Small intestine (tissue), 7 donors: ENCODE measurements around the gene ANKRD23. TPM values are rescaled to one million over a fixed set of nuclear protein-coding genes. Genes with fewer than 3 reads are reported as not detected.

Source experiments
- DNase-seq, 2 donors: peaks; one replicate each; pipeline versions ENCODE4 v3.0.0 to v3.0.0-alpha.2; 2013
- FAIRE-seq: peaks from 2 replicates; lab custom pipeline; 2012; peaks lifted over from hg19 to GRCh38; lab: Jason Lieb, UNC
- H3K27ac ChIP-seq, 3 donors: one replicate each; pipeline ENCODE4 v1.5.1; 2013; ENCODE audit warnings: low read length in 2 of 3, mild to moderate bottlenecking in 2 of 3, control low read depth in 1 of 3, inconsistent platforms in 1 of 3, low read depth in 1 of 3, moderate library complexity in 1 of 3
- H3K27me3 ChIP-seq, 3 donors: one replicate each; pipeline ENCODE4 v1.6.1; 2013; ENCODE audit warnings: low read length in 3 of 3, inconsistent platforms in 1 of 3; ENCODE audit not compliant: control insufficient read depth in 3 of 3, insufficient read depth in 3 of 3
- H3K36me3 ChIP-seq, 3 donors: one replicate each; pipeline ENCODE4 v1.6.1; 2013; ENCODE audit warnings: low read length in 3 of 3, inconsistent platforms in 1 of 3, low read depth in 1 of 3, mild to moderate bottlenecking in 1 of 3, moderate library complexity in 1 of 3; ENCODE audit not compliant: control insufficient read depth in 3 of 3, insufficient read depth in 2 of 3
- H3K4me1 ChIP-seq, 3 donors: one replicate each; pipeline ENCODE4 v1.6.1; 2013; ENCODE audit warnings: low read length in 2 of 3, inconsistent platforms in 1 of 3, low read depth in 1 of 3, mild to moderate bottlenecking in 1 of 3, moderate library complexity in 1 of 3; ENCODE audit not compliant: control insufficient read depth in 3 of 3, insufficient read depth in 2 of 3
- H3K4me3 ChIP-seq, 3 donors: one replicate each; pipeline ENCODE4 v1.5.1; 2013; ENCODE audit warnings: low read length in 3 of 3, control low read depth in 1 of 3, inconsistent platforms in 1 of 3, low read depth in 1 of 3, mild to moderate bottlenecking in 1 of 3, moderate library complexity in 1 of 3
- H3K9me3 ChIP-seq, 2 donors: one replicate each; pipeline ENCODE4 v1.6.1; 2013; ENCODE audit warnings: low read depth in 1 of 2, low read length in 1 of 2; ENCODE audit not compliant: control insufficient read depth in 2 of 2, insufficient read depth in 1 of 2
- WGBS, 3 donors: extraction: QIAGEN DNeasy Blood & Tissue Kit; methylation state at CpG; one replicate each; pipeline ENCODE4 v1.1.7; 2013; 5-methylcytosine and 5-hydroxymethylcytosine counted together
- polyA plus RNA-seq, 4 donors: library from polyadenylated mRNA; stranded (reverse) in 3 of 4; unstranded in 1 of 4; fragments of 200-250 nt in 3 of 4; fragments of 120-200 nt in 1 of 4; gene quantifications; one replicate each; pipeline versions ENCODE4 v1.2.1 to v1.2.3, GENCODE V29; 2013
- donor health status: healthy with polysubstance abuse.
- donor health status: control.
- donor health status: control.
- donor health status: Bipolar disorder and iron deficiency.
- donor health status: healthy.

ANKRD23 gene
- polyA plus RNA-seq, 4 donors: 2.2 to 4.0 (median 3.2) TPM

DNA sequence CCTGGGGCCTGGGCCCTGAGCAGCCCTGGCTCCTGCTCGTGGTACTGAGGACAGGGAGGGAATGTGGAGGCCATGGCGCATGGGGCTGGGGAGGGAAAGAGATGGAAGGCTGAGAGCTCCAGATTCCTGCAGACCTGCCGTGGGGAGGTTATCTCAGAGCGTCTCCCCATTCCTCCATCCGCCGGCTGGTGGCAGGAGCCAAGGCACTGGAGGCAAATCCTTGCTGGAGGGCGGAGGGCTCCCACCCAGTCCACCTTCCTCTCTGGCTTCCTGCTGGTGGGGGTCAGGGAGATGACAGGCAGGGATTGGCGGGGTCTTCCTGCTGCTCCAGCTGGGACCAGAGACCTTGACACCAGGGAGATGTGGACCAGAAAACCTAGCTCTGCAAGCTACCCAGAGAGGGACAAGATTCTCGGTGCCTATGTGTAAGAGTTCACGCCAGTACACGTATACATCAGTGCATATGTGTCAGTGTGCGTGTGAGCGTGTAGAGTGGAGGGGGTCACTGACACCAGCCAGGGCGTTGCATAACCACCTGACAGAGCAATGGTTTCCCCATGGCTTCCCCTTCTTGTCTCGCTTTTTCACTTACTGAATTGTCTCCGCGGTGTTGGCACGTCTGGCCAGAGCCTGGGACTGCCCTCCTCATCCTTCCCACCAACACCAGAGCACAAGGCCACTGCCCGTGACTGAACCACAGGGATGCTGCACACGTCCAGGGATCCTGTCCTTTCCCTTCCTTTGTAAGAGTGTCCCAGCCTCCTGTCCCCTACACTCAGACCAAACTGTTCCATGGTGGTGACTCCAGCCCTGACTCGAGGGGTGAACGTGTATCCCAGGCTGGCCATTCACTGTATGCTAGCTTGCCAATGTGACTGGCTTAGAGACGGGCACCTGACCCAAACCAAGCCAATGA, 41.9 kb upstream of the ANKRD23 start:
- Histone ChIP-seq H3K27ac (peak overlapping the region in 1 of 3 donors; percentile 36), H3K4me1 (peaks cover 0 to 17% (median 0%) of the 10 kb centered on the region in 3 donors), H3K27me3 (no peaks in the 10 kb centered on the region), H3K4me3 (no peak overlapping the region), H3K36me3 (no peaks in the 10 kb centered on the region), H3K9me3 (no peaks in the 10 kb centered on the region)
- FAIRE-seq: no peak
- WGBS, 3 donors: 90 to 92% (median 90%) methylated on average over 23 of the region's 23 CpGs
- no peak for DNase-seq

DNA sequence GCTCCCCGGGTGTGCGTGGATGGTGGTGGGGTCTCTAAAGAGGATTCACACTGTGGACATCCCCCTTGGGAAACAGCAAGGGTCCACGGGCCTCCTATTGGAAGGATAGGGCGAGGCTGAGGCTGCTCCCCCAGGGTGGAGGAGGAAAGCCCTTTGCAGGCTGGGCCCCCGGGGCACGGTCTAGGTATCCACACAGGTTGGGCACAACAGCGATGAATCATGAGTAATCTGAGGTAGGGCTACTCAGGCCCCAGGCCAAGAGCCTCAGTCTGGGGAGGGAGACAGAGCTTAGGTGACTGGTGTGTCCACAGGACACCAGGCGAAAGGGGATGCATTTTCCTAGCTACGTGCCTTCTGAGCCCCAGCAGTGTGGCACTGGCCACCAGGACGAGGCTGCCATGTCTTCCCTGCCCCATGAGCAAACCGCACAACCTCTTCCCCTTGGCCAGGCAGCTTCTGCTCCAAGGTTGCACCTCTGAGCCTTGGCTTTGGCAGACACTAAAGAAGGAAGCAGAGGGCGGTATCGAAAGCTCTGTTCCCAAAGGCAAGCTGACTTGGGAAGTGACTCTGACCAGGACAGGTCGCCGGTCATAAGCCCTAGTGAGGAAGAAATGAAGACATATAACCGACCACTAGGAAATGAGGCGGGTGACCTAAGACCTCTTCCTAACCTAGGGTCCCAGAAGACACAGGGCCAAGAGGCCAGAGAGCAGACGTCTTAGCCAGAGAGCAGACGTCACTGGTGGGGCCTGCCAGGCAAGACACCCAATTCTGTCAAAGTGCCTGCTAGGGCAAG, 40.7 kb upstream of the ANKRD23 start:
- H3K27ac ChIP-seq: no peak overlapping the region

DNA sequence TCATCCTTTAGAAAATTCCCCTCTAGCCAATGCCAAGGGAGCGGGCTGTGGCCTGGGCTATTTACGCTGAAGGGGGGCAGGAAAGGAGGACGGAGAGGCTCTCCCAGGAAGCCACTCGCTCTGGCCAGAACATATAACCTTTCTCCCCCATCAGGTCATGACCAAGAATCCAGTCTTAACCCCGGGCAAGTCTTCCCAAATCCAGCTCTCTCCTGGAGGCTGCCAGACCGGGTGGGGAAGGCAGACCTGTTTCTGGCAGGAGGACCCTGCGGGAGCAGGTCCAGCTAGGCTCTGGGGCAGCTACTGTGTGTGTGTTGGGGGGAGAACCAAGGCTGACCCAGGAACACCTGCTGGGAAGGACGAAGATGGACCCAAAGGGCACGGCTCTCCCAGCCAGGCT, 39.5 kb upstream of the ANKRD23 start:
- FAIRE-seq: no peak
- 82 to 83% (median 83%) methylated on average over 8 to 9 of the region's 9 CpGs for WGBS, 3 donors
- H3K27ac ChIP-seq: no peak overlapping the region
- no peak for DNase-seq
- no peak overlapping the region for H3K4me3 ChIP-seq
- no peaks in the 10 kb centered on the region for H3K27me3 ChIP-seq
- peaks cover 0 to 11% (median 0%) of the 10 kb centered on the region in 3 donors for H3K4me1 ChIP-seq
- no peaks in the 10 kb centered on the region for H3K9me3 ChIP-seq
- no peaks in the 10 kb centered on the region for H3K36me3 ChIP-seq

More for the DNA sequence above, 40.7 kb upstream of the ANKRD23 start:
- FAIRE-seq (no peak), DNase-seq (no peak)
- no peaks in the 10 kb centered on the region for H3K27me3 ChIP-seq
- no peaks in the 10 kb centered on the region for H3K36me3 ChIP-seq
- no peaks in the 10 kb centered on the region for H3K9me3 ChIP-seq
- H3K4me3 ChIP-seq: no peak overlapping the region
- 87 to 92% (median 91%) methylated on average over 19 of the region's 19 CpGs for WGBS, 3 donors
- peaks cover 0 to 17% (median 0%) of the 10 kb centered on the region in 3 donors for H3K4me1 ChIP-seq

DNA sequence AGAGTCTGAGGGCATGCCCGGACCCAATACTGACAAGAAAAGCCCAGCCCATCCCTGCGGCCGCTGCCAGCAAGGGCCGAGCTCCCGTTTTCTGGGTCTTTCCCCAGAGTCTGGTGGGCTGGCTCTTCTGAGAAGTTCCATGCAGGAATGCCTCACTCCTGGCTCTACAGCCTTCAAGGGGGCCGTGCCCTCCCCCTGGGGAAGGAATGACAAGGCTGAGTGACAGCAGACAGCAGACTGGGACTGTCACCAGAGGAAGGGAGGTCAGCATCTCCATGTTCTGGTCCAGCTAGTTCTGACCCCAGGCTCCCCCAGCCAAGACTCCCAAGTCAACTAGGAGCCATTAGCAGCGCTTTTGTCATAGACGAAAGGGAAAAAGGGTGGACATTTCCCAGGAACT, 39.1 kb upstream of the ANKRD23 start:
- no peak for FAIRE-seq
- Histone ChIP-seq H3K36me3 (no peaks in the 10 kb centered on the region), H3K27ac (no peak overlapping the region), H3K9me3 (no peaks in the 10 kb centered on the region), H3K4me3 (no peak overlapping the region), H3K27me3 (no peaks in the 10 kb centered on the region), H3K4me1 (peaks cover 0 to 7% (median 0%) of the 10 kb centered on the region in 3 donors)
- 79 to 91% (median 89%) methylated on average over 8 of the region's 8 CpGs for WGBS, 3 donors
- DNase-seq: no peak

DNA sequence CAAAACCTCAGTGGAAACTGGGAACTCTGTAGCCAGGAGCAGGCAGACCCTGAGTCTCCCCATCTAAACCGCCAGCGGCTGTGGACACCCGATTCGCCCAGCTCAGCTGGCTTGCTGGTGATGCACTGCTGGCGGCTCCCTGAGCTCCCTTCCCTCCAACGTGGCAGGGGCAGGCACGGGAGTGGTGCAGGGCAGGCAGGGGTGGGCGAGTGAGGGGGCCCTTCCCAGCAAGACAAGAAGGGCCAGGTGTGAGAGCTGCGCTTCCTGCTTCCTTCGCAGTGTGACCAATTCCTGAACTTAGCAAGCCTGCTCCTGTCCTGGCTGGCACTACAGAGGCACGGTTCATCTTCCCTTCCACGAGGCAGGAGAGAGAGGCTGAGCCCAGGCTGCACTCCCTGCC, 38.4 kb upstream of the ANKRD23 start:
- Histone ChIP-seq H3K27me3 (no peaks in the 10 kb centered on the region), H3K4me1 (peaks cover 0 to 1% (median 0%) of the 10 kb centered on the region in 3 donors), H3K9me3 (no peaks in the 10 kb centered on the region), H3K4me3 (no peak overlapping the region), H3K36me3 (no peaks in the 10 kb centered on the region), H3K27ac (no peak overlapping the region)
- DNase-seq (no peak), FAIRE-seq (no peak)
- WGBS, 3 donors: 69 to 72% (median 69%) methylated on average over 9 to 12 of the region's 12 CpGs

DNA sequence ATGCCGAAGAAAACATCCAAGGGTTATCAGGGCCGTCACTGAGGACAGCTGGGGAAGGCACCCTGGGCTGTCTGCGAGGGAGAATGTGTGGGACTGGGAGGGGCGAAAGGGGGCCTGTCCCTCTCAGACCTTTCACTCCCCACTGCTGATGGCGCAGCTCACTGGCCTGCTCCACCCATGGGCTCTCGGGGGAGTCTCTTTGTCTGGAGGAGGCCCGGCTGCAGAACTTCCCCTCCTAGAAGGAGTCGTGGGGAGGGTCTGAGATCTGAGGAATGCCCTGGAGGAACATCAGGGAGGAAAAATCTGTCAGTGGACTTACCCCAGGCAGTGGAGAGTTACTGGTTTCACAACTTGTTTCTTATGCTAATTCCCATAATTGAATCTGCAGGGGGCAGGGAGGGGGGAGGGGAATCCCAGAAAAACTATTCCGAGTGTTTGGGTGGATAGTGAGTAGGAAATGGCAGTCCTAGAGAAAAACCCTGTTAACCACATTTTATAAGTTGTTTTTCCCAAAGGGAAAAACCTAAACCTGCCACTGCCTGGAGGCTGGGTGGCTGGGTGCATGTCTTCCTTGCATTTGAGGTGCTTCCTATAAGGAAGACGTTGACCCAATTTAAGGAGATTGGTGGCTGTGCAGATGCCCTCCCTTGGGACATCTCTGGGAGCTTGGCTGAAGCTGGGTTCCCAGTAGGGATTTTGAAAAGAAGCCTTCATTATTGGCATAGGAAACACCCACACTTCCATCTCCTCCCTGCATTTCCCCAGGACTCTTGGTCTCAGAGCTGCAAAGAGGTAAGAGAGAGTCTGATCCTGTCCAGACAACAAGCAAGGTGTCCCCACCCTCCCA, 37.8 kb upstream of the ANKRD23 start:
- DNase-seq (no peak), FAIRE-seq (no peak)
- no peak overlapping the region for H3K4me3 ChIP-seq
- no peaks in the 10 kb centered on the region for H3K9me3 ChIP-seq
- H3K4me1 ChIP-seq: no peaks in the 10 kb centered on the region
- no peaks in the 10 kb centered on the region for H3K27me3 ChIP-seq
- WGBS, 3 donors: 62 to 78% (median 78%) methylated on average over 10 of the region's 10 CpGs
- H3K36me3 ChIP-seq: no peaks in the 10 kb centered on the region
- no peak overlapping the region for H3K27ac ChIP-seq

DNA sequence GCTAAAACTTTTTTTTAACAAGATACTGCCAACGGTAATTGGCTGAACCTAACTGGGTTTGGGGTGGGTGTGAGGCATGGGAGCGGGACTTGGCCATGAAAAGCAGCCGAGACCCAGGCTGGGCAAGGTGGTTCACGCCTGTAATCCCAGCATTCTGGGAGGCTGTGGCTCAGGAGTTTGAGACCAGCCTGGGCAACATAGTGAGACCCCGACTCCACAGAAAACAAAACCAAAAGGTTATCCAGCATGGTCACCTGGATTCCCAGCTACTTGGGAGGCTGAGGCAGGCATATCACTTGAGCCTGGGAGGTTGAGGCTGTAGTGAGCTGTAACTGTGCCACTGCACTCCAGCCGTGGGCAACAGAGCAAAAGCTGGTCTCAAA, 37.1 kb upstream of the ANKRD23 start:
- 78 to 85% (median 80%) methylated on average over 6 of the region's 6 CpGs for WGBS, 3 donors
- DNase-seq: no peak
- Histone ChIP-seq H3K9me3 (no peaks in the 10 kb centered on the region), H3K36me3 (no peaks in the 10 kb centered on the region), H3K4me1 (peaks cover 0 to 4% (median 0%) of the 10 kb centered on the region in 3 donors), H3K27ac (no peak overlapping the region), H3K4me3 (no peak overlapping the region), H3K27me3 (no peaks in the 10 kb centered on the region)
- no peak for FAIRE-seq
